SK-N-SH treated with all-trans-retinoic acid at 6 μM for 48 hours (cell line): ENCODE data around the gene USP15.

Experiments
- ATAC-seq: fragments of 200-7000 bp; cut with Tn5 transposase; 3 replicates; pipeline ENCODE4 v1.9.1; 2020; ENCODE audit warnings: mild to moderate bottlenecking, moderate library complexity
- ARNTL ChIP-seq: fragments of 450-650 bp; formaldehyde crosslinking; IDR thresholded peaks from 2 replicates; pipeline ENCODE4 v1.5.0; 2020; ENCODE audit warnings: low read depth, mild to moderate bottlenecking, moderate library complexity, borderline replicate concordance
- BACH2 ChIP-seq: fragments of 250-450 bp; sonication (Bioruptor Pico); IDR thresholded peaks from 2 replicates; pipeline ENCODE4 v1.9.0; 2021; ENCODE audit warnings: mild to moderate bottlenecking, borderline replicate concordance
- CREB5 ChIP-seq: fragments of 250-450 bp; sonication (Bioruptor Pico); IDR thresholded peaks from 2 replicates; pipeline ENCODE4 v1.5.1; 2020; ENCODE audit warnings: low read depth, mild to moderate bottlenecking, moderate library complexity
- CSDC2 ChIP-seq: fragments of 250-450 bp; sonication (Bioruptor Pico); IDR thresholded peaks from 2 replicates; pipeline ENCODE4 v1.5.0; 2020; ENCODE audit warnings: mild to moderate bottlenecking, moderate library complexity
- CSRNP3 ChIP-seq: fragments of 250-450 bp; sonication (Bioruptor Pico); IDR thresholded peaks from 2 replicates; pipeline ENCODE4 v1.5.1; 2021; ENCODE audit warnings: mild to moderate bottlenecking, moderate library complexity
- ESRRG ChIP-seq: fragments of 250-450 bp; sonication (Bioruptor Pico); IDR thresholded peaks from 2 replicates; pipeline ENCODE4 v1.6.1; 2021; ENCODE audit warnings: mild to moderate bottlenecking
- ISL1 ChIP-seq: fragments of 250-450 bp; sonication (Bioruptor Pico); IDR thresholded peaks from 2 replicates; pipeline ENCODE4 v2.1.2; 2022; ENCODE audit warnings: mild to moderate bottlenecking, moderate library complexity
- OSR1 ChIP-seq: fragments of 250-450 bp; sonication (Bioruptor Pico); IDR thresholded peaks from 2 replicates; pipeline ENCODE4 v1.8.0; 2022; ENCODE audit warnings: moderate library complexity, mild to moderate bottlenecking, inconsistent platforms
- PATZ1 ChIP-seq: fragments of 250-450 bp; sonication (Bioruptor Pico); IDR thresholded peaks from 2 replicates; pipeline ENCODE4 v1.8.0; 2020; ENCODE audit warnings: mild to moderate bottlenecking, moderate library complexity, borderline replicate concordance
- POU6F1 ChIP-seq: fragments of 250-450 bp; sonication (Bioruptor Pico); IDR thresholded peaks from 2 replicates; pipeline ENCODE4 v1.8.0; 2021; ENCODE audit warnings: low read depth, mild to moderate bottlenecking, moderate library complexity, borderline replicate concordance
- PPARA ChIP-seq: fragments of 250-450 bp; sonication (Bioruptor Pico); IDR thresholded peaks from 2 replicates; pipeline ENCODE4 v1.5.0; 2020; ENCODE audit warnings: mild to moderate bottlenecking, borderline replicate concordance
- RARB ChIP-seq: fragments of 250-450 bp; sonication (Bioruptor Pico); IDR thresholded peaks from 2 replicates; pipeline ENCODE4 v1.8.0; 2021; ENCODE audit warnings: mild to moderate bottlenecking, moderate library complexity
- SNAI2 ChIP-seq: fragments of 250-450 bp; sonication (Bioruptor Pico); IDR thresholded peaks from 2 replicates; pipeline ENCODE4 v1.5.0; 2020; ENCODE audit warnings: mild to moderate bottlenecking, moderate library complexity
- TCF4 ChIP-seq: fragments of 250-450 bp; sonication (Bioruptor Pico); IDR thresholded peaks from 2 replicates; pipeline ENCODE4 v1.8.0; 2021; ENCODE audit warnings: mild to moderate bottlenecking, moderate library complexity, borderline replicate concordance
- TOX ChIP-seq: fragments of 250-450 bp; sonication (Bioruptor Pico); IDR thresholded peaks from 2 replicates; pipeline ENCODE4 v1.8.0; 2021; ENCODE audit warnings: mild to moderate bottlenecking, moderate library complexity, borderline replicate concordance
- TSHZ2 ChIP-seq: fragments of 250-450 bp; sonication (Bioruptor Pico); IDR thresholded peaks from 2 replicates; pipeline ENCODE4 v1.5.0; 2020; ENCODE audit warnings: mild to moderate bottlenecking, moderate library complexity
- ZC3H10 ChIP-seq: fragments of 250-450 bp; sonication (Bioruptor Pico); IDR thresholded peaks from 2 replicates; pipeline ENCODE4 v1.5.1; 2021; ENCODE audit warnings: mild to moderate bottlenecking, moderate library complexity
- ZFP30 ChIP-seq: fragments of 450-650 bp; formaldehyde crosslinking; IDR thresholded peaks from 2 replicates; pipeline ENCODE4 v1.5.0; 2022; ENCODE audit warnings: mild to moderate bottlenecking, moderate library complexity
- ZNF565 ChIP-seq: fragments of 450-650 bp; formaldehyde crosslinking; conservative IDR thresholded peaks from 2 replicates; pipeline ENCODE4 v1.5.0; 2020; ENCODE audit warnings: low read depth, mild to moderate bottlenecking, moderate library complexity
- ZNF70 ChIP-seq: fragments of 450-650 bp; formaldehyde crosslinking; IDR thresholded peaks from 2 replicates; pipeline ENCODE4 v1.5.0; 2020; ENCODE audit warnings: mild to moderate bottlenecking, moderate library complexity
- ZNF8 ChIP-seq: fragments of 450-650 bp; formaldehyde crosslinking; IDR thresholded peaks from 2 replicates; pipeline ENCODE4 v1.5.0; 2020; ENCODE audit warnings: mild to moderate bottlenecking, moderate library complexity

The USP15 gene

GRCh38 chr12:62247281-62248045 is 12.7 kb upstream of the USP15 start:
- no peak for ATAC-seq
- no peak for TF ChIP-seq TCF4 (CRISPR knock-in tag)
- TF ChIP-seq ISL1, result no peak
- TF ChIP-seq PPARA, result no peak
- TF ChIP-seq OSR1 (CRISPR knock-in tag), result no peak
- TF ChIP-seq CREB5, result no peak
- no peak for TF ChIP-seq POU6F1
- no peak for TF ChIP-seq ZC3H10 (CRISPR knock-in tag)
- TF ChIP-seq CSRNP3 (CRISPR knock-in tag), result no peak
- no peak for TF ChIP-seq TOX (CRISPR knock-in tag)
- no peak for TF ChIP-seq RARB
- TF ChIP-seq ARNTL (CRISPR knock-in tag), result no peak
- no peak for TF ChIP-seq ESRRG
- TF ChIP-seq CSDC2 (CRISPR knock-in tag), result no peak
- no peak for TF ChIP-seq TSHZ2 (CRISPR knock-in tag)
- no peak for TF ChIP-seq ZNF70
- no peak for TF ChIP-seq SNAI2
- TF ChIP-seq ZFP30 (CRISPR knock-in tag), result no peak
- no peak for TF ChIP-seq BACH2
- TF ChIP-seq ZNF8, result no peak

GRCh38 chr12:62248873-62249272 is 11.3 kb upstream of the USP15 start:
- TF ChIP-seq ZNF8 (no peak), TCF4 (CRISPR knock-in tag) (no peak), CSRNP3 (CRISPR knock-in tag) (no peak), ZFP30 (CRISPR knock-in tag) (no peak), POU6F1 (no peak), BACH2 (no peak), ZNF565 (CRISPR knock-in tag) (no peak), PPARA (no peak), RARB (no peak), PATZ1 (no peak), ESRRG (no peak), ZC3H10 (CRISPR knock-in tag) (no peak), CSDC2 (CRISPR knock-in tag) (no peak), OSR1 (CRISPR knock-in tag) (no peak)
- no peak for ATAC-seq
